ENCODE measurements around the gene DACT3. TPM values are rescaled to one million over a fixed set of nuclear protein-coding genes. Genes with fewer than 3 reads are reported as not detected.

DACT3 gene
- polyA plus RNA-seq, 1 of the 3 experiments (the other 2 are of a cell fraction), result 9.5 TPM

- POLR2A ChIA-PET, result interaction anchor here (0.6 to 9.6 kb wide), 12 partner anchors 10 to 626 kb away, joined by 3 to 100 read pairs (median 6); partner anchors contain the start of genes CALM3 and DACT3
These were observed 29.5 kb downstream of the DACT3 start for GRCh38 chr19:46631481-46631880.

GRCh38 chr19:46630586-46631205, 30.3 kb downstream of the DACT3 start:
- POLR2A ChIA-PET, result interaction anchor here (1.0 to 9.6 kb wide), 12 partner anchors 9 to 626 kb away, joined by 3 to 100 read pairs (median 6); partner anchors contain the start of genes CALM3 and DACT3
- H3K4me1 ChIP-seq (ENCODE audit: control insufficient read depth in 1 of 2, insufficient read depth in 2 of 2, low read depth in 1 of 2, low read length in 1 of 2), result peaks cover 17 to 66% of the 10 kb centered on the region in 2 experiments
- no peaks in the 10 kb centered on the region for H4K20me1 ChIP-seq (ENCODE audit: insufficient read depth)
- no peaks in the 10 kb centered on the region for H3K36me3 ChIP-seq (replicated peaks in 1 of 2; ENCODE audit: control insufficient read depth in 1 of 2, insufficient read depth in 2 of 2, low read length in 1 of 2)
- CTCF ChIA-PET, result interaction anchor here (0.7 to 8.3 kb wide), 4 partner anchors 31 to 98 kb away, joined by 3 to 106 read pairs (median 4); partner anchors contain the start of gene DACT3
- H3F3A ChIP-seq (replicated peaks; ENCODE audit: insufficient read depth), result peaks cover under 1% of the 10 kb centered on the region
- peak overlapping the region; percentile 22 to 96; a peak in 3 of 4 replicates for H3K27ac ChIP-seq (ENCODE audit: low read depth in 2 of 2, low read length in 1 of 2)
- no peak overlapping the region for H3K4me3 ChIP-seq (ENCODE audit: low read depth in 2 of 2, low read length in 1 of 2)
- H3K9me2 ChIP-seq, result no peaks in the 10 kb centered on the region
- H3K4me2 ChIP-seq, result peak overlapping the region; percentile 10; the same call in 1 of the 2 replicates
- no peak overlapping the region for H3K9ac ChIP-seq
- peak; percentile 88 for TF ChIP-seq RCOR1 (IDR thresholded peaks at IDR 0.05; ENCODE audit: low read length)
- peak; percentile 82 for TF ChIP-seq FOXJ3 (CRISPR knock-in tag; IDR thresholded peaks at IDR 0.05)
- peak in 1 of 2 experiments; percentile 95; a peak in 2 of 4 replicates for TF ChIP-seq EP300 (IDR thresholded peaks at IDR 0.05; ENCODE audit: borderline replicate concordance in 1 of 2, low read depth in 1 of 2, low read length in 1 of 2)
- no peak for TF ChIP-seq FOSL2 (IDR thresholded peaks at IDR 0.05; ENCODE audit: borderline replicate concordance, low read depth)
- TF ChIP-seq POLR2AphosphoS5 (IDR thresholded peaks at IDR 0.05; ENCODE audit: low read depth, low read length), result peak; percentile 45
- no peak for TF ChIP-seq ELF1 (IDR thresholded peaks at IDR 0.05)
- TF ChIP-seq CTCF (IDR thresholded peaks at IDR 0.05), result no peak
- TF ChIP-seq YY1 (IDR thresholded peaks at IDR 0.05; ENCODE audit: low read depth), result no peak
- peak; percentile 89 for TF ChIP-seq CHD2 (IDR thresholded peaks at IDR 0.05; ENCODE audit: low read length, partially characterized antibody)
- peak; percentile 57; the same call in 1 of the 2 replicates for TF ChIP-seq GATA2 (CRISPR knock-in tag; IDR thresholded peaks at IDR 0.05)
- peak; percentile 16; the same call in 1 of the 2 replicates for TF ChIP-seq MXI1 (IDR thresholded peaks at IDR 0.05; ENCODE audit: low read depth, low read length)
- TF ChIP-seq JUND (IDR thresholded peaks at IDR 0.05), result no peak
- TF ChIP-seq TCF12 (IDR thresholded peaks at IDR 0.05), result peak; percentile 71
- no peak for TF ChIP-seq ZBTB33 (IDR thresholded peaks at IDR 0.05; ENCODE audit: borderline replicate concordance, low read depth)
- no peak for TF ChIP-seq RFX5 (IDR thresholded peaks at IDR 0.05; ENCODE audit: low read length)
- no peak for TF ChIP-seq GABPA (IDR thresholded peaks at IDR 0.05; ENCODE audit: low read depth)
- no peak for TF ChIP-seq NFIC (IDR thresholded peaks at IDR 0.05; ENCODE audit: borderline replicate concordance)
- H2AFZ ChIP-seq (ENCODE audit: low read depth), result peak overlapping the region; percentile 62; the same call in 1 of the 2 replicates
- peak; percentile 77 for DNase-seq
- no peaks in the 10 kb centered on the region for H3K27me3 ChIP-seq (ENCODE audit: insufficient read depth)
- no peaks in the 10 kb centered on the region for H3K9me3 ChIP-seq
- no peaks in the 10 kb centered on the region for H3K79me2 ChIP-seq (ENCODE audit: insufficient read depth)
- WGBS (ENCODE audit: low lambda C conversion rate), result 91% methylated on average over 12 of the region's 14 CpGs

More at GRCh38 chr19:46631481-46631880, 29.5 kb downstream of the DACT3 start:
- Histone ChIP-seq H3K9me3 (no peaks in the 10 kb centered on the region), H3K27ac (ENCODE audit: low read depth in 2 of 2, low read length in 1 of 2) (peak overlapping the region; percentile 22 to 96; a peak in 3 of 4 replicates), H3K9me2 (no peaks in the 10 kb centered on the region), H3F3A (replicated peaks; ENCODE audit: insufficient read depth) (no peaks in the 10 kb centered on the region), H3K4me1 (ENCODE audit: control insufficient read depth in 1 of 2, insufficient read depth in 2 of 2, low read depth in 1 of 2, low read length in 1 of 2) (peaks cover 16 to 60% of the 10 kb centered on the region in 2 experiments), H3K36me3 (replicated peaks in 1 of 2; ENCODE audit: control insufficient read depth in 1 of 2, insufficient read depth in 2 of 2, low read length in 1 of 2) (no peaks in the 10 kb centered on the region), H3K4me3 (ENCODE audit: low read depth in 2 of 2, low read length in 1 of 2) (no peak overlapping the region), H3K27me3 (ENCODE audit: insufficient read depth) (no peaks in the 10 kb centered on the region), H4K20me1 (ENCODE audit: insufficient read depth) (no peaks in the 10 kb centered on the region), H3K9ac (peak overlapping the region; percentile 7; the same call in 1 of the 2 replicates), H2AFZ (ENCODE audit: low read depth) (peak overlapping the region; percentile 62; the same call in 1 of the 2 replicates), H3K4me2 (peak overlapping the region; percentile 10; the same call in 1 of the 2 replicates), H3K79me2 (ENCODE audit: insufficient read depth) (no peaks in the 10 kb centered on the region)
- CTCF ChIA-PET, result interaction anchor here (1.5 to 8.3 kb wide), 3 partner anchors 31 to 97 kb away, joined by 3 to 106 read pairs (median 4); partner anchors contain the start of gene DACT3
- TF ChIP-seq IRF3 (IDR thresholded peaks at IDR 0.05; ENCODE audit: low read depth, low read length) (no peak), JUND (IDR thresholded peaks at IDR 0.05) (no peak), EP300 (IDR thresholded peaks at IDR 0.05; ENCODE audit: borderline replicate concordance in 1 of 2, low read depth in 1 of 2, low read length in 1 of 2) (peak in 1 of 2 experiments; percentile 35; a peak in 1 of 4 replicates)
- DNase-seq, result no peak
- WGBS (ENCODE audit: low lambda C conversion rate), result 25% methylated on average over 6 of the region's 6 CpGs

Measured in SK-N-SH (cell line).